Astrocyte of the hippocampus (primary cell): ENCODE measurements around the gene ACSS1.

ENCODE experiments used
- DNase-seq: peaks from one replicate; pipeline ENCODE4 v3.0.0; 2011; ENCODE audit warnings: low read depth, low spot score

The ACSS1 gene

GRCh38 chr20:25031241-25031640 is 26.7 kb downstream of the ACSS1 start:
- no peak for DNase-seq

DNA sequence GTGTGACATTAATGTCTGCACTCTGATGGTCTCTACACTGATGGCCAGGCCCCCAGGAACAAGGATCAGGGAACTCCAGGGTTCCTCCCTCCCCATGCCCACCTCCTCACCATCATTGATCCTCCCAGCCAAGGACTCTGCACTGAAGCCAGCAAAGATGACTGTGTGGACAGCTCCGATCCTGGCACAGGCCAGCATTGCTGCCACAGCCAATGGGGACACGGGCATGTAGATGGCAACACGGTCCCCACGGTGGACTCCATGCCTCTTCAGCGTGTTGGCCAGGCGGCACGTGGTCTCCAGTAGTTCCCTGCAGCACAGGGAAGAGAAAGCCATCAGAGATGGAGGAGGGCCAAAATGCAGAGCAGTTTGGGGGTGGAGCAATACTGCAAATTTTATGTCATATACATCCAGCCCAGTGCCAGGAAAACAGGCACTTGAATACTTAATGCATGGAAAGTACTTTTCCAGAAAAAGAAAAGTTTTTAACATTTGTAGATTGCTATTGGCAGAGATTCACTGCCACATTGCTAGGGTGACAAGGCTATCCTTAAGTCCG is 27.2 kb downstream of the ACSS1 start:
- DNase-seq, result no peak

GRCh38 chr20:25030007-25030648 is 27.8 kb downstream of the ACSS1 start:
- no peak for DNase-seq

GRCh38 chr20:25025986-25026605 is 31.8 kb downstream of the ACSS1 start:
- DNase-seq, result no peak

- DNase-seq, result no peak
Measured at GRCh38 chr20:25025091-25025861, 32.7 kb downstream of the ACSS1 start.

GRCh38 chr20:25024171-25024570 is 33.8 kb downstream of the ACSS1 start:
- no peak for DNase-seq

- DNase-seq, result no peak
Measured at GRCh38 chr20:25023356-25023755, 34.6 kb downstream of the ACSS1 start.

GRCh38 chr20:25022680-25023079 is 35.3 kb downstream of the ACSS1 start:
- DNase-seq, result no peak

GRCh38 chr20:25021336-25021735 is 36.6 kb downstream of the ACSS1 start:
- no peak for DNase-seq

DNA sequence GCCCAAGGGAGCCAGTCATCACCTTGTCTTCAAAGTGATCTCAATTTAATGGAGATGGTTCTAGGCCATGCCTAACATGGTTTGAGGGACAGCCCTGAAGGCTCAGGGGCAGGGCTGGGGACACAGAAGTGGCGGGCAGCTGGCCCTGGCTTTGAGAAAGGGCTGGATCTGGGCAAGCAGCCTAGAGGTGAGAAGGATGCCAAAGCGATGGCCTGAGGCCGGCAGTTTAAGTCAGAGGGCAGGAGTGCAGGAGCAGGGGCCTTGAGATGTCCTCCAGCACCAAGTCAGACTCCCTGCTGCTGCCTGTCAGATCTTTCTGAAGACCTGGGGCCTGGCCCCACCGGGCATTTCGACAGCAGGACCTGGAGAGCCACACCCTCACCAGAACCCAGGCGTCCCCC is 37.0 kb downstream of the ACSS1 start:
- DNase-seq, result no peak

GRCh38 chr20:25020345-25020744 is 37.6 kb downstream of the ACSS1 start:
- no peak for DNase-seq

GRCh38 chr20:25019381-25020155 is 38.4 kb downstream of the ACSS1 start:
- no peak for DNase-seq

DNA sequence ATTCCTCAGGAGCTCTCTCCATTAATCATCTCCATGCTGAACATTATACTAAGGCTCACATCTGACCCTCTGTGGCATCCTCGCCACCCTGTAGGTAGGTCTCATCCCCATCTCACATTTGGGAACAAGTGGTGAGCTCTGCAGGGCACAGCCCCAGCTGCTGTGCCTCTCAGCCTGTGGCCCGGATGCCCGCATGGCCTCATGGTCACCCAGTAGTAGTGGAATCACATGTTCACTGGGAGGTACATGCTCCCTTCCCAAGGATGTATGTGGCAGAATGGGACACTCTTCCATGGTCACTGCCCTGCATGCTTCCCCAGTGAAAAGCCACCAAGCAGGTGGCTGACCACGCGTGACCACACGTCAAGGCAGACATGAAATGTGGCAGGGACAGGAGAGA is 39.1 kb downstream of the ACSS1 start:
- DNase-seq, result no peak

DNA sequence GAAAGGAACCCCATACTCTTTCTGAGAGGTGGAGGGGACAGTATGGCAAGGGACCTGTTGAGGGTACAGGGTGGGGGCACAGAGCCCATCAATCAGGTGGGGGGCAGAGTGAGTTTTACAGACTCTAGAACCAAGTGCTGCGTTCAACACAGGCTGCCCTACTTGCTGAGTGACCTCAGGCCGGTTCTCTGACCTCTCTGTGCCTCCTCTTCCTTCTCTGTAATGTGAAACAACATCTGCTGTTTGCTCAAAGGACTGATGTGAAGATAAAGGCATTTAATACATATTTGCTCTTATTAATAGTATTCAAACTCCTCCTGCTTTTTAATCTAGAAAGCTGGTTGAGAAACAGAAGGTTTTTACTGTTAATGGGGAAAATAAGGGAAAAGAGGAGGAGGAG is 39.5 kb downstream of the ACSS1 start:
- no peak for DNase-seq

- no peak for DNase-seq
Measured at GRCh38 chr20:25017257-25017803, 40.6 kb downstream of the ACSS1 start.

DNA sequence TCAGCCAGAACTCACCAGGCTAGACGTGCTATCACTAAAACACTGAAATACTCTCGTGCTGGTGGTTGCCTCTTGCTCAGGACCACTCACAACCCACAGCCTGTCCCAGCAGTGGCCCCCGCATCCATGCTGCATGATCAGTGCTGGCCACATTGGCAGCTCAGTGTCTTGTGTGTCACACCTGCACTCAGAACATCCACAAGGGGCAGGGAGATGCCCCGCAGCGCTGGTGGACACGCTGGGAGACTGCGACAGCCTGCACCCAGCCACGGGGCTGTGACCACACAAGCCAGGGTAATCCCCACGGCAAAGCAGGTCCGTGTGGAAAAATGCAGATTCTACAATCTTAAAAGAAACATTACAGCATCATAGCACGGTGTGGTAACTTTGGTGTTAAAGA is 41.5 kb downstream of the ACSS1 start:
- no peak for DNase-seq

GRCh38 chr20:25015986-25016385 is 42.0 kb downstream of the ACSS1 start:
- DNase-seq, result no peak

DNA sequence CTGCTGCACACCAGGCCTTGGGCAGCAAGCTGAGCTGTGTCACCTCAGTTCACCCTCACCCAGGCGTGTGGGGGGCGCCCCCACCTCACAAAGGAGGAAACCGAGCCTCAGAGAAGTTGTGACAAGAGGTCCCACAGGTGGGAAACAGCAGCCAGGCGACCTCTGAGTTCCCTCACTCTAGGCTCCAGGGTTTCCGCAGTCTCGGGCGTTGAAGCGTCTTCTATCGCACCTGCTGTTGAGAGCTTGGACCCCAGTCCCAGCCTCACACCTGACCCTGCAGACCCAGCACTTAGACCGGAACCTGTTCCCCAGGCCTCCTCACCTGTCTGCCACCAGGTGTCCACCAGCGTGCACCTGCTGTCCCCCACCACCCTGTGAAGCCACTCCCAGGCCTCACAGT is 43.1 kb downstream of the ACSS1 start:
- no peak for DNase-seq

DNA sequence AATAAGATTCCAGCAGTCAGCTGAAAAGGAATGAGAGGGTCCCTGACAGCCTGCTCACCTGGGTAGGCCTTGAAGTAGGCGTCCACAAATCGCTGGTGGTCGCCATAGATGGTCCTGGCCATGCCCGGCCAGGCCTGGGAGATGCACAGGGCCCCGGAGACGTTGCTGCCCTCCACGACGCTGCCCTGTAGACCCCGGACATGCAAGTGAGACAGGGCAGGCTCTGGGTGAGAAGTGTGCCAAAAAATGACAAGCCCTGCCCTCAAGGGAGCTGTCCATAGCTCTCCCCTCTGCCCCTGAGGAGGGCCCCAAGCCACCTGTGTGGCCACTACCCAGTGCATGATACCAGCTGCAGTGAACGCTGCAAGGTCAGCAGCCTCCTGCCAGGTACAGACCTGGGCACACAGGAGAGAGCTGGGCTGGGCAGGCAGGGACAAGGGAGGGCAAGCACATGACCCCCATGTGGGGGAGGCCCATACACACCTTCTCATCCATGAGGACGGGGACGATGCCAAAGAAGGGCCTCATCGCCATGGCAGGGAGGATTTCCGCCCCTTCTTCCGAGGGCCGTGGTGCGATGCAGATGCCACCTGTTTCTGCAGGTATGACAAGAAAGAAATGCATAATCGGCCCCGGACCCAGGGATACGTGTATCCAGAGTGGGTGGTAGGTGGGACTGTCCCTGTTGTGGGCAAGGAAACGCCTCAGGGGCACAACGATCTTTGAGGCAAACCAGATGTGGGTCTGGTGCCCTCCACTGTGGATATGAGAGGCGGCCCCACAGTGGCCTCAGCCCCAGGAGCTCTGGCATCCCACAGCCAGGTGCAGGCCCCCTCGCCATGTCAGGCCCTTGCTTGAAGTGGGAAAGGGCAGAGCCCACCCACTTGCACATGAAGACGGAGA is 44.2 kb downstream of the ACSS1 start:
- DNase-seq, result no peak

- no peak for DNase-seq
Measured at GRCh38 chr20:25012616-25013189, 45.2 kb downstream of the ACSS1 start.
